ENCODE measurements around the gene EPS15. TPM values are rescaled to one million over a fixed set of nuclear protein-coding genes. Genes with fewer than 3 reads are reported as not detected.
A peak's percentile ranks its signal among the peaks of the same experiment; 100 is the strongest.

Gene EPS15
- total and polyA plus RNA-seq, 9 of the 15 experiments (the other 6 are each of a cell fraction or from before 2014, with no cell fraction given), result 23.1 to 69.0 (median 41.7) TPM

DNA sequence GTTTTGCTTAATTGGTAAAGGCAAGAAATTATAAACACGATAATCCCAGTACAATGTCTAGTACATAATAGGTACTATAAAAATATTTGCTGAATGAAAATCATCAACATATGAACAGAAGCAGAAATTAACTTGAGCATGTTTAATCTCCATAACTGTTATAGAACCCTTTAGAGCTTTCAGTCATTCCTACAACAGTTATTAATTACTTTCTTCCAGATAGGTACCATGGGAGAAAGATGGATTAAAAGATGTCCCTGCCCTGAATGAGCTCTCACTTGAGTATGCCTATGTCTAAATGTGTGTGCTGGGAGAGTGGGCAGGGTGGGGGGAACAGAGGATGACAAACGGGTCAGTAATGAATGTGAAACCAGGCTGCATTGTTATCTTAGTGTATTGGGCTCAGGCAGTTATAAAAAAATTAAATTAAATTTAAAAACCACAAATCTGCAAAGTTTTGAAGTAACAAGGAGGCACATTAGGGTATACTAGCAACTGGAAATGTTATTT is 2.4 kb downstream of the EPS15 start:
- Histone ChIP-seq H2AFZ (ENCODE audit: low read depth, low read length) (no peak overlapping the region), H3K9me1 (ENCODE audit: control insufficient read depth, insufficient read depth, low read length) (no peaks in the 10 kb centered on the region), H3K4me3 (peak overlapping the region; percentile 59; the same call in 1 of the 2 replicates), H3K4me1 (replicated peaks in 1 of 2; ENCODE audit: control insufficient read depth in 2 of 2, insufficient read depth in 2 of 2, low read length in 2 of 2) (peaks cover 9 to 54% of the 10 kb centered on the region in 2 experiments), H3K4me2 (ENCODE audit: insufficient read depth, low read length) (peak overlapping the region; percentile 85), H3K79me2 (ENCODE audit: control insufficient read depth, insufficient read depth, low read length) (peaks cover 73% of the 10 kb centered on the region), H3K9ac (ENCODE audit: insufficient read depth in 1 of 2, low read depth in 2 of 2, low read length in 2 of 2) (peak overlapping the region in 1 of 2 experiments; percentile 82; a peak in 2 of 4 replicates), H3K36me3 (ENCODE audit: control insufficient read depth, insufficient read depth, low read length) (no peaks in the 10 kb centered on the region; the same call in 2 of the 3 replicates), H3K27ac (ENCODE audit: extremely low read depth, low read depth, low read length) (peak overlapping the region; percentile 84; the same call in 2 of the 3 replicates), H3K27me3 (ENCODE audit: control insufficient read depth in 2 of 2, insufficient read depth in 2 of 2, low read length in 2 of 2) (no peaks in the 10 kb centered on the region), H3K9me3 (replicated peaks; ENCODE audit: control insufficient read depth, insufficient read depth, low read depth, low read length) (no peaks in the 10 kb centered on the region), H4K20me1 (replicated peaks; ENCODE audit: control insufficient read depth, insufficient read depth, low read length) (no peaks in the 10 kb centered on the region)
- ATAC-seq (0 out of 3 replicates have a peak, but pooled peaks have one; percentile 2), DNase-seq (ENCODE audit: extremely low read depth in 1 of 4, low spot score in 3 of 4) (peak in 2 of 4 experiments; percentile 37 to 44), FAIRE-seq (no peak)
- TF ChIP-seq ZNF583 (CRISPR knock-in tag; IDR thresholded peaks at IDR 0.05), result no peak
- no peak for TF ChIP-seq TRIM28 (IDR thresholded peaks at IDR 0.05)
- no peak for TF ChIP-seq MTA1 (IDR thresholded peaks at IDR 0.05; ENCODE audit: borderline replicate concordance)
- TF ChIP-seq, protein P1, sequence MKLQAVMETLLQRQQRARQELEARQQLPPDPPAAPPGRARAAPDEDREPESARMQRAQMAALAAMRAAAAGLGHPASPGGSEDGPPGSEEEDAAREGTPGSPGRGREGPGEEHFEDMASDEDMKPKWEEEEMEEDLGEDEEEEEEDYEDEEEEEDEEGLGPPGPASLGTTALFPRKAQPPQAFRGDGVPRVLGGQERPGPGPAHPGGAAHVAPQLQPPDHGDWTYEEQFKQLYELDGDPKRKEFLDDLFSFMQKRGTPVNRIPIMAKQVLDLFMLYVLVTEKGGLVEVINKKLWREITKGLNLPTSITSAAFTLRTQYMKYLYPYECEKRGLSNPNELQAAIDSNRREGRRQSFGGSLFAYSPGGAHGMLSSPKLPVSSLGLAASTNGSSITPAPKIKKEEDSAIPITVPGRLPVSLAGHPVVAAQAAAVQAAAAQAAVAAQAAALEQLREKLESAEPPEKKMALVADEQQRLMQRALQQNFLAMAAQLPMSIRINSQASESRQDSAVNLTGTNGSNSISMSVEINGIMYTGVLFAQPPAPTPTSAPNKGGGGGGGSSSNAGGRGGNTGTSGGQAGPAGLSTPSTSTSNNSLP (IDR thresholded peaks at IDR 0.05; ENCODE audit: borderline replicate concordance, low read depth, low read length), result peak; percentile 29; the same call in 1 of the 2 replicates
- TF ChIP-seq, protein P2, sequence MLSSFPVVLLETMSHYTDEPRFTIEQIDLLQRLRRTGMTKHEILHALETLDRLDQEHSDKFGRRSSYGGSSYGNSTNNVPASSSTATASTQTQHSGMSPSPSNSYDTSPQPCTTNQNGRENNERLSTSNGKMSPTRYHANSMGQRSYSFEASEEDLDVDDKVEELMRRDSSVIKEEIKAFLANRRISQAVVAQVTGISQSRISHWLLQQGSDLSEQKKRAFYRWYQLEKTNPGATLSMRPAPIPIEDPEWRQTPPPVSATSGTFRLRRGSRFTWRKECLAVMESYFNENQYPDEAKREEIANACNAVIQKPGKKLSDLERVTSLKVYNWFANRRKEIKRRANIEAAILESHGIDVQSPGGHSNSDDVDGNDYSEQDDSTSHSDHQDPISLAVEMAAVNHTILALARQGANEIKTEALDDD (IDR thresholded peaks at IDR 0.05), result 0 out of 2 replicates have a peak, but pooled peaks have one; percentile 5
- TF ChIP-seq NCOA6 (IDR thresholded peaks at IDR 0.05), result peak; percentile 15; the same call in 1 of the 2 replicates
- no peak for TF ChIP-seq FOXM1 (IDR thresholded peaks at IDR 0.05; ENCODE audit: low read depth)
- TF ChIP-seq FOXM1 (CRISPR knock-in tag; IDR thresholded peaks at IDR 0.05; ENCODE audit: low read depth), result no peak
- BruUV-seq (replicated peaks), result TSS peak; percentile 36
- ChIA-PET POLR2A (interaction anchor here (0.6 to 2.1 kb wide), 10 partner anchors 11 to 1198 kb away, joined by 3 to 12 read pairs (median 3); no protein-coding TSS in a partner anchor), CTCF (ENCODE audit: low intra/inter-chr PET ratio) (no interaction called here)
- intact Hi-C loops (cut with micrococcal nuclease) (loop anchor here (5.0 kb wide), 5 partner anchors 49 to 559 kb away; partner anchors contain the start of genes CDKN2C and RNF11), in situ Hi-C loops (cut with MboI) (no loop called here)
- 14% methylated on average over 2 of the region's 2 CpGs for WGBS (ENCODE audit: insufficient coverage, low coverage, missing lambda C conversion rate)

Data from K562 (cell line).